ENCODE results near the gene MAPKAP1.
A peak's percentile ranks its signal among the peaks of the same experiment; 100 is the strongest.

The MAPKAP1 gene

GRCh38 chr9:125634040-125634717 is 72.8 kb downstream of the MAPKAP1 start:
- no peak overlapping the region for H3K27ac ChIP-seq (ENCODE audit: low read depth, low read length)
- peaks cover 13% of the 10 kb centered on the region; the same call in 1 of the 2 replicates for H4K20me1 ChIP-seq (ENCODE audit: low read depth, low read length)
- no peaks in the 10 kb centered on the region for H3K9me3 ChIP-seq (ENCODE audit: insufficient read depth, low read length)
- H3K4me3 ChIP-seq (ENCODE audit: insufficient read depth, low read length, poor library complexity, severe bottlenecking): no peak overlapping the region
- H3F3A ChIP-seq (ENCODE audit: insufficient read depth): peaks cover 24% of the 10 kb centered on the region
- H2AFZ ChIP-seq (ENCODE audit: low read depth, low read length, severe bottlenecking): no peak overlapping the region
- no peak overlapping the region for H3K9ac ChIP-seq (ENCODE audit: low read length)
- H3K27me3 ChIP-seq (ENCODE audit: low read length): no peaks in the 10 kb centered on the region
- peaks cover 17% of the 10 kb centered on the region; the same call in 1 of the 2 replicates for H3K79me2 ChIP-seq (ENCODE audit: insufficient read depth, low read length)
- TF ChIP-seq CTCF (IDR thresholded peaks at IDR 0.05; ENCODE audit: insufficient read depth, low read length, poor library complexity, severe bottlenecking): no peak
- no peak for TF ChIP-seq EZH2phosphoT487 (conservative IDR thresholded peaks at IDR 0.05; ENCODE audit: low read length)
- peak overlapping the region; percentile 65 for H3K4me2 ChIP-seq (ENCODE audit: low read depth, low read length, poor library complexity, severe bottlenecking)
- no peaks in the 10 kb centered on the region for H3K36me3 ChIP-seq (ENCODE audit: low read length)
- no peaks in the 10 kb centered on the region for H3K9me2 ChIP-seq (replicated peaks; ENCODE audit: insufficient read depth, low read length)

- TF ChIP-seq CTCF (IDR thresholded peaks at IDR 0.05; ENCODE audit: insufficient read depth, low read length, poor library complexity, severe bottlenecking) (no peak), EZH2phosphoT487 (conservative IDR thresholded peaks at IDR 0.05; ENCODE audit: low read length) (no peak)
- Histone ChIP-seq H3K9ac (ENCODE audit: low read length) (peak overlapping the region; percentile 34), H2AFZ (ENCODE audit: low read depth, low read length, severe bottlenecking) (no peak overlapping the region), H3K27ac (ENCODE audit: low read depth, low read length) (peak overlapping the region; percentile 89), H3K9me2 (replicated peaks; ENCODE audit: insufficient read depth, low read length) (no peaks in the 10 kb centered on the region), H3F3A (ENCODE audit: insufficient read depth) (peaks cover 24% of the 10 kb centered on the region), H4K20me1 (ENCODE audit: low read depth, low read length) (peaks cover 13% of the 10 kb centered on the region; the same call in 1 of the 2 replicates), H3K9me3 (ENCODE audit: insufficient read depth, low read length) (no peaks in the 10 kb centered on the region), H3K36me3 (ENCODE audit: low read length) (no peaks in the 10 kb centered on the region), H3K79me2 (ENCODE audit: insufficient read depth, low read length) (peaks cover 20% of the 10 kb centered on the region; the same call in 1 of the 2 replicates), H3K27me3 (ENCODE audit: low read length) (no peaks in the 10 kb centered on the region), H3K4me2 (ENCODE audit: low read depth, low read length, poor library complexity, severe bottlenecking) (peak overlapping the region; percentile 65), H3K4me3 (ENCODE audit: insufficient read depth, low read length, poor library complexity, severe bottlenecking) (peak overlapping the region; percentile 23)
Observed at GRCh38 chr9:125633116-125633745, 73.8 kb downstream of the MAPKAP1 start.

GRCh38 chr9:125632321-125633115 is 74.5 kb downstream of the MAPKAP1 start:
- Histone ChIP-seq H3K9me2 (replicated peaks; ENCODE audit: insufficient read depth, low read length) (no peaks in the 10 kb centered on the region), H3K4me3 (ENCODE audit: insufficient read depth, low read length, poor library complexity, severe bottlenecking) (peak overlapping the region; percentile 23), H2AFZ (ENCODE audit: low read depth, low read length, severe bottlenecking) (no peak overlapping the region), H3K27ac (ENCODE audit: low read depth, low read length) (peak overlapping the region; percentile 89), H3K27me3 (ENCODE audit: low read length) (no peaks in the 10 kb centered on the region), H3K36me3 (ENCODE audit: low read length) (no peaks in the 10 kb centered on the region), H3K4me2 (ENCODE audit: low read depth, low read length, poor library complexity, severe bottlenecking) (peak overlapping the region; percentile 65), H3K9me3 (ENCODE audit: insufficient read depth, low read length) (no peaks in the 10 kb centered on the region), H4K20me1 (ENCODE audit: low read depth, low read length) (peaks cover 13% of the 10 kb centered on the region; the same call in 1 of the 2 replicates), H3K9ac (ENCODE audit: low read length) (peak overlapping the region; percentile 34), H3F3A (ENCODE audit: insufficient read depth) (peaks cover 24% of the 10 kb centered on the region), H3K79me2 (ENCODE audit: insufficient read depth, low read length) (peaks cover 20% of the 10 kb centered on the region; the same call in 1 of the 2 replicates)
- no peak for TF ChIP-seq EZH2phosphoT487 (conservative IDR thresholded peaks at IDR 0.05; ENCODE audit: low read length)
- no peak for TF ChIP-seq CTCF (IDR thresholded peaks at IDR 0.05; ENCODE audit: insufficient read depth, low read length, poor library complexity, severe bottlenecking)
